ENCODE measurements around the gene GRHL1. TPM values are rescaled to one million over a fixed set of nuclear protein-coding genes. Genes with fewer than 3 reads are reported as not detected.

The GRHL1 gene
- total and polyA plus RNA-seq, 9 of the 15 experiments (the other 6 are each of a cell fraction or from before 2014, with no cell fraction given) = 1.7 to 6.1 (median 4.7) TPM

GRCh38 chr2:10009271-10009810 is 57.8 kb downstream of the GRHL1 start:
- Histone ChIP-seq H3K9me1 (ENCODE audit: control insufficient read depth, insufficient read depth, low read length) (no peaks in the 10 kb centered on the region), H3K79me2 (ENCODE audit: control insufficient read depth, insufficient read depth, low read length) (no peaks in the 10 kb centered on the region), H3K4me3 (no peak overlapping the region), H2AFZ (ENCODE audit: low read depth, low read length) (no peak overlapping the region), H3K4me1 (replicated peaks in 1 of 2; ENCODE audit: control insufficient read depth in 2 of 2, insufficient read depth in 2 of 2, low read length in 2 of 2) (peaks cover 8 to 40% of the 10 kb centered on the region in 2 experiments), H3K9me3 (replicated peaks; ENCODE audit: control insufficient read depth, insufficient read depth, low read depth, low read length) (no peaks in the 10 kb centered on the region; the same call in 1 of the 2 replicates), H3K4me2 (ENCODE audit: insufficient read depth, low read length) (no peak overlapping the region), H3K27me3 (ENCODE audit: control insufficient read depth in 2 of 2, insufficient read depth in 2 of 2, low read length in 2 of 2) (no peaks in the 10 kb centered on the region), H3K27ac (ENCODE audit: extremely low read depth, low read depth, low read length) (no peak overlapping the region), H3K36me3 (ENCODE audit: control insufficient read depth, insufficient read depth, low read length) (no peaks in the 10 kb centered on the region), H3K9ac (ENCODE audit: insufficient read depth in 1 of 2, low read depth in 2 of 2, low read length in 2 of 2) (peak overlapping the region in 1 of 2 experiments; percentile 56; a peak in 1 of 4 replicates), H4K20me1 (replicated peaks; ENCODE audit: control insufficient read depth, insufficient read depth, low read length) (no peaks in the 10 kb centered on the region)
- no peak for DNase-seq (ENCODE audit: extremely low read depth in 1 of 4, low spot score in 3 of 4)
- ChIA-PET CTCF (ENCODE audit: low intra/inter-chr PET ratio) (no interaction called here), POLR2A (interaction anchor here (1.0 to 1.2 kb wide), 2 partner anchors 11 to 165 kb away, joined by 4 read pairs; no protein-coding TSS in a partner anchor)
- intact Hi-C loops (cut with micrococcal nuclease) (no loop called here), in situ Hi-C loops (cut with MboI) (no loop called here)
- ATAC-seq = no peak
- FAIRE-seq = no peak
- 71% methylated on average over 17 of the region's 19 CpGs for WGBS (ENCODE audit: insufficient coverage, low coverage, missing lambda C conversion rate)
- BruUV-seq (replicated peaks) = no TSS peak
- TF ChIP-seq ZBTB17 (CRISPR knock-in tag; IDR thresholded peaks at IDR 0.05) (no peak), ZNF512 (tag; IDR thresholded peaks at IDR 0.05) (no peak), GTF2A2 (tag; IDR thresholded peaks at IDR 0.05) (no peak), HMG20B (CRISPR knock-in tag; IDR thresholded peaks at IDR 0.05) (no peak), RAD21 (CRISPR knock-in tag; conservative IDR thresholded peaks at IDR 0.05 in 1 of 2, IDR thresholded peaks at IDR 0.05 in 1 of 2) (no peak), IFI16 (CRISPR knock-in tag; IDR thresholded peaks at IDR 0.05) (no peak), PHTF2 (CRISPR knock-in tag; IDR thresholded peaks at IDR 0.05) (no peak), CCNT2 (IDR thresholded peaks at IDR 0.05; ENCODE audit: borderline replicate concordance, extremely low read depth, insufficient read length, low read depth, low read length) (no peak), JUND (IDR thresholded peaks at IDR 0.05; ENCODE audit: borderline replicate concordance, low read depth, low read length) (no peak), JUND (tag; IDR thresholded peaks at IDR 0.05; ENCODE audit: borderline replicate concordance, low read depth, low read length) (no peak), ZFP30 (CRISPR knock-in tag; IDR thresholded peaks at IDR 0.05; ENCODE audit: borderline replicate concordance) (no peak), BCOR (IDR thresholded peaks at IDR 0.05) (no peak), NR4A1 (CRISPR knock-in tag; IDR thresholded peaks at IDR 0.05) (no peak), NR4A1 (tag; IDR thresholded peaks at IDR 0.05) (no peak), TCF7 (IDR thresholded peaks at IDR 0.05; ENCODE audit: borderline replicate concordance) (no peak), CXXC5 (CRISPR knock-in tag; IDR thresholded peaks at IDR 0.05) (no peak), NCOA1 (IDR thresholded peaks at IDR 0.05; ENCODE audit: low read depth) (no peak), SMARCE1 (IDR thresholded peaks at IDR 0.05) (no peak), RFX7 (CRISPR knock-in tag; IDR thresholded peaks at IDR 0.05) (no peak), LARP7 (IDR thresholded peaks at IDR 0.05) (no peak)
- TF ChIP-seq, protein P1, sequence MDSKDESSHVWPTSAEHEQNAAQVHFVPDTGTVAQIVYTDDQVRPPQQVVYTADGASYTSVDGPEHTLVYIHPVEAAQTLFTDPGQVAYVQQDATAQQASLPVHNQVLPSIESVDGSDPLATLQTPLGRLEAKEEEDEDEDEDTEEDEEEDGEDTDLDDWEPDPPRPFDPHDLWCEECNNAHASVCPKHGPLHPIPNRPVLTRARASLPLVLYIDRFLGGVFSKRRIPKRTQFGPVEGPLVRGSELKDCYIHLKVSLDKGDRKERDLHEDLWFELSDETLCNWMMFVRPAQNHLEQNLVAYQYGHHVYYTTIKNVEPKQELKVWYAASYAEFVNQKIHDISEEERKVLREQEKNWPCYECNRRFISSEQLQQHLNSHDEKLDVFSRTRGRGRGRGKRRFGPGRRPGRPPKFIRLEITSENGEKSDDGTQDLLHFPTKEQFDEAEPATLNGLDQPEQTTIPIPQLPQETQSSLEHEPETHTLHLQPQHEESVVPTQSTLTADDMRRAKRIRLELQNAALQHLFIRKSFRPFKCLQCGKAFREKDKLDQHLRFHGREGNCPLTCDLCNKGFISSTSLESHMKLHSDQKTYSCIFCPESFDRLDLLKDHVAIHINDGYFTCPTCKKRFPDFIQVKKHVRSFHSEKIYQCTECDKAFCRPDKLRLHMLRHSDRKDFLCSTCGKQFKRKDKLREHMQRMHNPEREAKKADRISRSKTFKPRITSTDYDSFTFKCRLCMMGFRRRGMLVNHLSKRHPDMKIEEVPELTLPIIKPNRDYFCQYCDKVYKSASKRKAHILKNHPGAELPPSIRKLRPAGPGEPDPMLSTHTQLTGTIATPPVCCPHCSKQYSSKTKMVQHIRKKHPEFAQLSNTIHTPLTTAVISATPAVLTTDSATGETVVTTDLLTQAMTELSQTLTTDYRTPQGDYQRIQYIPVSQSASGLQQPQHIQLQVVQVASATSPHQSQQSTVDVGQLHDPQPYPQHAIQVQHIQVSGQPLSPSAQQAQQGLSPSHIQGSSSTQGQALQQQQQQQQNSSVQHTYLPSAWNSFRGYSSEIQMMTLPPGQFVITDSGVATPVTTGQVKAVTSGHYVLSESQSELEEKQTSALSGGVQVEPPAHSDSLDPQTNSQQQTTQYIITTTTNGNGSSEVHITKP (IDR thresholded peaks at IDR 0.05; ENCODE audit: partially characterized antibody) = no peak

Measured in K562 (cell line).